Upper lobe of left lung (tissue), 4 donors: ENCODE results near the gene ID2.

Experiments used
- CTCF ChIP-seq, 6 experiments: fragments of 450-650 bp in 4 of 6; fragments of 200-600 bp in 2 of 6; sonication (generic) in 2 of 6; IDR thresholded peaks; one replicate each; pipeline ENCODE4 v1.5.1; 2016 to 2019; ENCODE audit warnings: antibody characterized with exemption in 6 of 6
- POLR2A ChIP-seq, 4 donors: fragments of 450-650 bp; IDR thresholded peaks; one replicate each; pipeline ENCODE4 v1.5.1; 2016 to 2017; ENCODE audit warnings: antibody characterized with exemption in 4 of 4, mild to moderate bottlenecking in 2 of 4
- POLR2AphosphoS5 ChIP-seq, 2 donors: sonication (generic); formaldehyde crosslinking; IDR thresholded peaks; one replicate each; pipeline ENCODE4 v1.5.1; 2017; ENCODE audit warnings: antibody characterized with exemption in 2 of 2

GRCh38 chr2:8729939-8730338, 48.1 kb downstream of the ID2 start:
- TF ChIP-seq CTCF (IDR thresholded peaks at IDR 0.05) (no peak), POLR2AphosphoS5 (IDR thresholded peaks at IDR 0.05) (peak in 1 of 2 donors; percentile 16), POLR2A (IDR thresholded peaks at IDR 0.05) (no peak)
